SK-N-SH (cell line): ENCODE data around the gene CTTN. TPM values are rescaled to one million over a fixed set of nuclear protein-coding genes. Genes with fewer than 3 reads are reported as not detected.

Experiments
- CTCF ChIA-PET: fragments of 300-600, 350-600 bp; formaldehyde crosslinking; extraction: SDS; loops from one replicate; lab custom pipeline; 2021; lab: Yijun Ruan, JAX
- POLR2A ChIA-PET: fragments of 350-600 bp; sonication (Branson Sonifier 250); formaldehyde crosslinking; extraction: SDS; loops from one replicate; lab custom pipeline; 2020; ENCODE audit warnings: antibody characterized with exemption, inconsistent platforms; lab: Yijun Ruan, JAX
- DNase-seq: peaks from one replicate; pipeline ENCODE4 v3.0.0; 2012
- H2AFZ ChIP-seq: fragments of 200-600 bp; sonication (generic); 2 replicates; pipeline ENCODE4 v1.8.1; 2016; ENCODE audit warnings: antibody characterized with exemption, mild to moderate bottlenecking, low read depth
- H3F3A ChIP-seq: fragments of 200-600 bp; sonication (generic); replicated peaks from 2 replicates; pipeline ENCODE3; 2016; ENCODE audit warnings: antibody characterized with exemption, mild to moderate bottlenecking; ENCODE audit not compliant: insufficient read depth
- H3K27ac ChIP-seq, 2 experiments: fragments of 200-500 bp in 1 of 2; fragments of 200-600 bp in 1 of 2; sonication (Bioruptor generic) in 1 of 2; sonication (generic), shearing (Covaris generic) in 1 of 2; 2 replicates each; pipeline versions ENCODE4 v1.5.1 to v1.6.1; 2014 to 2016; ENCODE audit warnings: low read depth in 2 of 2, inconsistent platforms in 1 of 2, low read length in 1 of 2, mild to moderate bottlenecking in 1 of 2, mixed read lengths in 1 of 2
- H3K27me3 ChIP-seq: fragments of 200-600 bp; sonication (generic), shearing (Covaris generic); 2 replicates; pipeline ENCODE4 v1.6.1; 2016; ENCODE audit warnings: mixed run types; ENCODE audit not compliant: insufficient read depth
- H3K36me3 ChIP-seq, 2 experiments: fragments of 200-500 bp in 1 of 2; fragments of 200-600 bp in 1 of 2; sonication (Bioruptor generic) in 1 of 2; sonication (generic) in 1 of 2; replicated peaks in 1 of 2; 2 replicates each; pipeline versions ENCODE3 to v1.5.1; 2014 to 2016; ENCODE audit warnings: low read length in 1 of 2, mild to moderate bottlenecking in 1 of 2; ENCODE audit not compliant: insufficient read depth in 2 of 2, control insufficient read depth in 1 of 2
- H3K4me1 ChIP-seq, 2 experiments: fragments of 200-500 bp in 1 of 2; fragments of 200-600 bp in 1 of 2; sonication (Bioruptor generic) in 1 of 2; sonication (generic), shearing (Covaris generic) in 1 of 2; 2 replicates each; pipeline versions ENCODE4 v1.5.1 to v1.6.1; 2014 to 2016; ENCODE audit warnings: low read depth in 1 of 2, low read length in 1 of 2, mixed run types in 1 of 2; ENCODE audit not compliant: insufficient read depth in 2 of 2, control insufficient read depth in 1 of 2
- H3K4me2 ChIP-seq: fragments of 200-600 bp; sonication (generic), shearing (Covaris generic); 2 replicates; pipeline ENCODE4 v1.6.1; 2017; ENCODE audit warnings: mixed run types
- H3K4me3 ChIP-seq, 2 experiments: fragments of 200-500 bp in 1 of 2; fragments of 200-600 bp in 1 of 2; sonication (Bioruptor generic) in 1 of 2; sonication (generic), shearing (Covaris generic) in 1 of 2; 2 replicates each; pipeline versions ENCODE4 v1.5.1 to v1.8.1; 2014 to 2016; ENCODE audit warnings: low read depth in 2 of 2, inconsistent platforms in 1 of 2, low read length in 1 of 2, mild to moderate bottlenecking in 1 of 2, mixed read lengths in 1 of 2, moderate library complexity in 1 of 2
- H3K79me2 ChIP-seq: fragments of 200-600 bp; sonication (generic); 2 replicates; pipeline ENCODE4 v1.8.1; 2017; ENCODE audit warnings: mild to moderate bottlenecking; ENCODE audit not compliant: insufficient read depth
- H3K9ac ChIP-seq: fragments of 200-600 bp; sonication (generic); 2 replicates; pipeline ENCODE4 v1.6.1; 2017; ENCODE audit warnings: mixed run types
- H3K9me2 ChIP-seq: fragments of 200-600 bp; sonication (generic); 2 replicates; pipeline ENCODE4 v1.6.1; 2017; ENCODE audit warnings: mixed run types
- H3K9me3 ChIP-seq: fragments of 200-600 bp; sonication (generic); 2 replicates; pipeline ENCODE4 v1.6.1; 2017; ENCODE audit warnings: mixed run types, mild to moderate bottlenecking, moderate library complexity
- H4K20me1 ChIP-seq: fragments of 200-600 bp; sonication (generic); 2 replicates; pipeline ENCODE4 v1.6.1; 2017; ENCODE audit warnings: mild to moderate bottlenecking, mixed run types; ENCODE audit not compliant: insufficient read depth
- EP300 ChIP-seq, 2 experiments: IDR thresholded peaks; 2 replicates each; pipeline versions ENCODE4 v1.4.0 to v1.6.1; 2012; ENCODE audit warnings: borderline replicate concordance in 1 of 2, low read depth in 1 of 2, low read length in 1 of 2
- EZH2phosphoT487 ChIP-seq: fragments of 200-600 bp; sonication (generic); IDR thresholded peaks from 2 replicates; pipeline ENCODE4 v1.6.1; 2017; ENCODE audit warnings: low read depth, mixed run types, mild to moderate bottlenecking, antibody characterized with exemption, moderate library complexity, borderline replicate concordance
- FOSL2 ChIP-seq: IDR thresholded peaks from 2 replicates; pipeline ENCODE4 v1.4.0; 2012; ENCODE audit warnings: low read depth, mild to moderate bottlenecking, moderate library complexity, borderline replicate concordance
- GATA2 ChIP-seq: sonication (generic); formaldehyde crosslinking; IDR thresholded peaks from 2 replicates; pipeline ENCODE4 v1.5.0; 2020; ENCODE audit warnings: mild to moderate bottlenecking, missing genetic modification reagents
- NFIC ChIP-seq: IDR thresholded peaks from 2 replicates; pipeline ENCODE4 v1.4.0; 2012; ENCODE audit warnings: borderline replicate concordance
- POLR2AphosphoS5 ChIP-seq: IDR thresholded peaks from 2 replicates; pipeline ENCODE4 v1.6.1; 2012; ENCODE audit warnings: low read depth, low read length
- RXRA ChIP-seq: IDR thresholded peaks from 2 replicates; pipeline ENCODE4 v1.4.0; 2012; ENCODE audit warnings: low read depth, mild to moderate bottlenecking, borderline replicate concordance
- SIN3A ChIP-seq: IDR thresholded peaks from 2 replicates; pipeline ENCODE4 v1.6.1; 2012; ENCODE audit warnings: low read depth, mild to moderate bottlenecking, low read length, moderate library complexity, borderline replicate concordance
- TAF1 ChIP-seq: IDR thresholded peaks from 2 replicates; pipeline ENCODE4 v1.6.1; 2012; ENCODE audit warnings: low read depth, mild to moderate bottlenecking, low read length, moderate library complexity, borderline replicate concordance
- USF1 ChIP-seq: IDR thresholded peaks from 2 replicates; pipeline ENCODE4 v1.4.0; 2012; ENCODE audit warnings: low read depth, borderline replicate concordance
- YY1 ChIP-seq: IDR thresholded peaks from 2 replicates; pipeline ENCODE4 v1.4.0; 2012; ENCODE audit warnings: low read depth, mild to moderate bottlenecking
- WGBS: methylation state at CpG from one replicate; pipeline ENCODE4 v1.1.6; 2017; ENCODE audit warnings: low lambda C conversion rate; 5-methylcytosine and 5-hydroxymethylcytosine counted together
- polyA plus RNA-seq, 3 experiments: library from polyadenylated mRNA; depleted of rRNA; stranded (reverse); fragments of >200 nt; gene quantifications; 2 replicates each; pipeline ENCODE4 v1.2.3, GENCODE V29; 2012
- TF ChIP-seq, protein P1 (sequence below): IDR thresholded peaks from 2 replicates; pipeline ENCODE4; 2012

The CTTN gene
- polyA plus RNA-seq, 1 of the 3 experiments (the other 2 are of a cell fraction) = 243 TPM

DNA sequence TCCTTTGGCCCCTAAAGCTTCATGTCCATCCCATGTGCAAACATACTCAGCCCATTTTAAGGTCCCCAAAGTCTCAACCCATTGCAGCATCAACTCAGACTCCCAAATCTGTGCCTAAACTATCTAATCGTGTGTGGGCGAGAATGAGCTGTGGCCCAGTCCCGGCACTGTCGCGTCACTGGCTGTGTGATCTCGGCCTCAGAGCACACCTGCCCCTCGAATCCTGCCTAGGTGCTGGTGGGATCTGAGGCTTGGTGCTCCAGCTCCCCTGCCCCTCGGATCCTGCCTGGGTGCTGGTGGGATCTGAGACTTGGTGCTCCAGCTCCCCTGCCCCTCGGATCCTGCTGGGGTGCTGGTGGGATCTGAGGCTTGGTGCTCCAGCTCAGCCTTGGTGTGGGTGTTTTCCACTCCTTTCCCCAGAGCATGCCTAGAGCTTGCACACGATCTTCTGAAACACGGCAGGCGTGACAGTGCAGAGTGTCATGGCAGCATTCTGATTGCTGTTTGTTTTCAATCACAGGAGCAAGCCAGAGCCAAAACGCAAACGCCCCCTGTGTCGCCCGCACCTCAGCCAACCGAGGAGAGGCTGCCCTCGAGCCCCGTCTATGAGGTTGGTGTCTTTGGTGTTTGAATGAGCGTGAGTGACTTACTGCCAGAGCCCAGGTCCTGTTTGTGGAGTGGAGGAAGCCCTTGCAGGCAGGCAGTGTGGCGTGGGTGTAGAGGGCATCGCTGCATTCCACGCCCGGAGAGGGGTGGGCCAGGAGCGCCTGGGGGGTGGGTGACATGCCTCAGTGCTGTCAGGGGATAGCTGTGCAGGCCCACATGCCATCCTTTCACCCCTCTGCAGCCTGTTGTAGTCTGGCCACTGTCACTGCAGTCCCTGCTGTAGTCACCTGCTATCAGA, 32.6 kb downstream of the CTTN start:
- no peaks in the 10 kb centered on the region for H3K4me1 ChIP-seq
- TF ChIP-seq YY1 (no peak), RXRA (no peak), USF1 (no peak), EP300 (IDR thresholded peaks at IDR 0.05; ENCODE audit: borderline replicate concordance in 1 of 2, low read depth in 1 of 2, low read length in 1 of 2) (no peak), EZH2phosphoT487 (no peak), FOSL2 (no peak)
- TF ChIP-seq, all 33 proteins: peak for 0
- WGBS = 87% methylated on average over 13 of the region's 25 CpGs
- no peaks in the 10 kb centered on the region for H3K9me3 ChIP-seq
- CTCF ChIA-PET = interaction anchor here (0.6 to 1.0 kb wide), 2 partner anchors 325 to 394 kb away, joined by 3 to 4 read pairs; no protein-coding TSS in a partner anchor
- H4K20me1 ChIP-seq = peaks cover 10% of the 10 kb centered on the region; the same call in 1 of the 2 replicates
- no peak for DNase-seq
- no peak overlapping the region for H3K27ac ChIP-seq
- H3K27me3 ChIP-seq = no peaks in the 10 kb centered on the region
- peaks cover 45 to 77% of the 10 kb centered on the region in 2 experiments for H3K36me3 ChIP-seq
- H3K4me2 ChIP-seq = no peak overlapping the region
- H3K79me2 ChIP-seq = peaks cover 5% of the 10 kb centered on the region; the same call in 1 of the 2 replicates
- no peaks in the 10 kb centered on the region for H3F3A ChIP-seq
- H3K4me3 ChIP-seq = no peak overlapping the region
- no peak overlapping the region for H3K9ac ChIP-seq
- POLR2A ChIA-PET = no interaction called here
- no peak overlapping the region for H2AFZ ChIP-seq
- no peaks in the 10 kb centered on the region for H3K9me2 ChIP-seq

DNA sequence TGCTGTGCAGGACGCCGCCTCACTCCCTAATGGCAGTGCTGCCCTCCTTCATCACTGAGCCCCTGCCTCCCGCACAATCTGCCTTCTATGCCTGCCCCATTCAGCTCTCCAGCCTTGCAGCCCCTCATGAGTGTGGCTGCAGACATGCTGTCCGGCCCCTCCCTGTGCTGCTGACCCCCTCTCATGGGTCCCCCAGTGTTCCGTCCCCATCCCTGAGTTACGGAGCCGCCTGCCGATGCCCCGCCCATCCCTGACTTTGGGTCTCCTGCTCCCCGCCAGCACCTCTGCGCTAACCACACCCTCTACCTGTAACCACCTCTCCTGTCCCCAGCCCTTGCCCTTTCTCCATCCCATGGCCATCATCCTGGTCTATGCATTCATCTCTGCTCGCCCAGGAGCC, 33.3 kb downstream of the CTTN start:
- Histone ChIP-seq H3K4me1 (no peaks in the 10 kb centered on the region), H3K27ac (no peak overlapping the region)
- no peak for TF ChIP-seq GATA2 (CRISPR knock-in tag)
- TF ChIP-seq POLR2AphosphoS5 = no peak
- TF ChIP-seq SIN3A = no peak
- TF ChIP-seq, protein P1, sequence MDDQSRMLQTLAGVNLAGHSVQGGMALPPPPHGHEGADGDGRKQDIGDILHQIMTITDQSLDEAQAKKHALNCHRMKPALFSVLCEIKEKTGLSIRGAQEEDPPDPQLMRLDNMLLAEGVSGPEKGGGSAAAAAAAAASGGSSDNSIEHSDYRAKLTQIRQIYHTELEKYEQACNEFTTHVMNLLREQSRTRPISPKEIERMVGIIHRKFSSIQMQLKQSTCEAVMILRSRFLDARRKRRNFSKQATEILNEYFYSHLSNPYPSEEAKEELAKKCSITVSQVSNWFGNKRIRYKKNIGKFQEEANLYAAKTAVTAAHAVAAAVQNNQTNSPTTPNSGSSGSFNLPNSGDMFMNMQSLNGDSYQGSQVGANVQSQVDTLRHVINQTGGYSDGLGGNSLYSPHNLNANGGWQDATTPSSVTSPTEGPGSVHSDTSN = no peak
- no peak for TF ChIP-seq EZH2phosphoT487
- TF ChIP-seq FOSL2 = no peak
- no peak for TF ChIP-seq TAF1
- TF ChIP-seq NFIC = no peak
- TF ChIP-seq, all 33 proteins: peak for 0
- Histone ChIP-seq H3K9me3 (no peaks in the 10 kb centered on the region), H2AFZ (no peak overlapping the region), H3K79me2 (peaks cover 5% of the 10 kb centered on the region; the same call in 1 of the 2 replicates), H3K27me3 (no peaks in the 10 kb centered on the region), H3K4me2 (no peak overlapping the region), H3K9me2 (no peaks in the 10 kb centered on the region), H3K4me3 (no peak overlapping the region), H3F3A (no peaks in the 10 kb centered on the region), H3K9ac (no peak overlapping the region), H3K36me3 (peaks cover 43 to 83% of the 10 kb centered on the region in 2 experiments), H4K20me1 (peaks cover 12% of the 10 kb centered on the region; the same call in 1 of the 2 replicates)
- ChIA-PET CTCF (no interaction called here), POLR2A (no interaction called here)
- 99% methylated on average over 12 of the region's 12 CpGs for WGBS
- no peak for DNase-seq
